Osteocyte (in vitro differentiated cells): Measurements from ENCODE around the gene LHX8. TPM values are rescaled to one million over a fixed set of nuclear protein-coding genes. Genes with fewer than 3 reads are reported as not detected.
A peak's percentile ranks its signal among the peaks of the same experiment; 100 is the strongest.

Experiments used
- DNase-seq: peaks from one replicate; pipeline ENCODE4 v3.0.0; 2021; ENCODE audit warnings: mixed read lengths; ENCODE audit not compliant: unreplicated experiment; ENCODE audit errors: extremely low spot score
- H3K27ac Mint-ChIP-seq: one replicate; pipeline ENCODE4 v1.8.0; 2021; ENCODE audit warnings: mild to moderate bottlenecking, mixed read lengths; ENCODE audit not compliant: unreplicated experiment
- H3K27me3 Mint-ChIP-seq: one replicate; pipeline ENCODE4 v1.8.0; 2021; ENCODE audit warnings: mixed read lengths; ENCODE audit not compliant: unreplicated experiment
- H3K36me3 Mint-ChIP-seq: one replicate; pipeline ENCODE4 v1.8.0; 2021; ENCODE audit warnings: mixed read lengths; ENCODE audit not compliant: unreplicated experiment
- H3K4me1 Mint-ChIP-seq: one replicate; pipeline ENCODE4 v1.8.0; 2021; ENCODE audit warnings: mixed read lengths; ENCODE audit not compliant: unreplicated experiment
- H3K4me3 Mint-ChIP-seq: one replicate; pipeline ENCODE4 v1.8.0; 2021; ENCODE audit warnings: mild to moderate bottlenecking, moderate library complexity, mixed read lengths; ENCODE audit not compliant: unreplicated experiment
- H3K9me3 Mint-ChIP-seq: one replicate; pipeline ENCODE4 v1.8.0; 2021; ENCODE audit warnings: mixed read lengths; ENCODE audit not compliant: unreplicated experiment
- total RNA-seq: library from RNA; stranded (reverse); gene quantifications from 2 replicates; pipeline ENCODE4 v1.2.1, GENCODE V29; 2021
- TF ChIP-seq, protein P1 (sequence below): fragments of 200-600 bp; sonication (generic); IDR thresholded peaks from 2 replicates; pipeline ENCODE4 v1.5.0; 2021; ENCODE audit warnings: antibody characterized with exemption, mild to moderate bottlenecking, moderate library complexity

Gene LHX8
- total RNA-seq, 1 donor from 2014 or later = not detected

DNA sequence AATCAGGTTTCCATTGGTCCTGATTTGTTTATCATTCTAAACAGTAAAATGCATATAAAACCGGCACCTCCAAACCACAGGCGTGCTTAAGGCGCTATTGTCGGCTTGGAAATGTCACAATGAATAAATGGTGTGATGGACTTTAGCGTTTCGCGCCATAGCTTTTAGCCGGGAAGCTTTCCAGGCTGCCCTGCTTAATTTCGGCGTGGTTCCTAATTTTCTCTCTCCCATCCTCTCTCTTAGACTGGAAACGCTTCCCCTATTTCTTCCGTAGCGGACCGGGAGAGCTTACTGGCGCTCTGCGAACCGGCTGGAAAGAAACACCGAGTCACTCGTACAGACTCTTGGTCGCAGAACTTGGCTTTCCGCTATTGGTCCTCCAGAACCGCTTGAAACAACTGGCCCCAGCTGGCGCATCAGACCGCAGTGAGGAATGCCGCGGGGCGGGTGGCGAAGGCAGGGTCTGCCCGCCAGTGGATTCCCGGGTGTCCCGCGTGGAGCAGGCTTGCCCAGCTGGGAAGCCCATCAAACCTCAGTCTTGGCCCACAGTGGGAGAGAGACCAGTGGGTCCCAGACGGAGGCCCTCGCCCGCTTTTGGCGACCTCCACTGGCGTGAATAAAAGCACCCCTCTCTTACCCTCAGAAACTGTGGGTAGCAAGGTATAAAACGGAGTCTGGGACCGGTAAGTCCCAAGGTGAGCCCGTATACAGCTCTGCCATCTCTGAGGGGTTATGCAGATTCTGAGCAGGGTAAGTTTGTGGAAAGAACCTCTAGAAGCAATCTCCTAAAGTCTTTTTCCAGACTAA lies 4.0 kb upstream of the LHX8 start:
- no peak overlapping the region for H3K4me3 Mint-ChIP-seq
- H3K27me3 Mint-ChIP-seq = peaks cover 82% of the 10 kb centered on the region

DNA sequence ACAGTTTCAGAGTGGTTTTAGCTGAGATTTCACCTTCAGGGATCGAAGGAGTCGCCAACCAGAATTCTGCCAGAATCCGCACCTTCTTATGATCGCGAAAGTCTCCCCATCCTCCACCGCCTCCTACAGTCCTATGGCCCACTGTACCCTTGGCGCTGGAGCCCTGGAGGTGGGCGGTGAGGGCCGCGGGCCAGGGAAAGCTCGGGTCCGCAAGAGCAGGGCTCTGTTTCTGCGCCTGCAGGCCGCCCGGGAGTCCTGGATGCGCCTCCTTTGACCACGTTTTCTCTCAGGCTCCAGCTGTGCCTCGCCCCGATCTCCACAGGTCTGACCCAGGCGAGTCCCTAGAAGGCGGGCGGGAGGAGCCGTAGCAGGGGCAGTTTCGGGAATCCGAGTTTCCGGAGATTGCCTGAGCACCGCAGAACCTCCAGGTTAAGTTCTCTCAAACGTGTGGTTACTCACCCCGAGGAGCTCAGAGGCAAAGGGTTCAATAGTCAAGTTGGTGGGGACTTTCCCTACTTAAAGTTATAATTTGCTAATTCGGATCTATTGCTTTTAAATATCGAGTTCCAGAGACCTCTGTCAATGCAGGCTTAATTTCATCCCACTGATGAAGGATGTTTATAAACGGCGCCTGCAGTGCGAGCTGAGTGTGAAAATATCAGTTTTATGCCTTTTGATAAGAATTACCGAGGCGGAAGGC lies 3.2 kb upstream of the LHX8 start:
- DNase-seq = peak; percentile 80
- no peak overlapping the region for H3K4me3 Mint-ChIP-seq
- no peaks in the 10 kb centered on the region for H3K36me3 Mint-ChIP-seq
- H3K27ac Mint-ChIP-seq = no peak overlapping the region
- no peaks in the 10 kb centered on the region for H3K9me3 Mint-ChIP-seq
- peaks cover 90% of the 10 kb centered on the region for H3K27me3 Mint-ChIP-seq
- H3K4me1 Mint-ChIP-seq = peaks cover 30% of the 10 kb centered on the region
- TF ChIP-seq, protein P1, sequence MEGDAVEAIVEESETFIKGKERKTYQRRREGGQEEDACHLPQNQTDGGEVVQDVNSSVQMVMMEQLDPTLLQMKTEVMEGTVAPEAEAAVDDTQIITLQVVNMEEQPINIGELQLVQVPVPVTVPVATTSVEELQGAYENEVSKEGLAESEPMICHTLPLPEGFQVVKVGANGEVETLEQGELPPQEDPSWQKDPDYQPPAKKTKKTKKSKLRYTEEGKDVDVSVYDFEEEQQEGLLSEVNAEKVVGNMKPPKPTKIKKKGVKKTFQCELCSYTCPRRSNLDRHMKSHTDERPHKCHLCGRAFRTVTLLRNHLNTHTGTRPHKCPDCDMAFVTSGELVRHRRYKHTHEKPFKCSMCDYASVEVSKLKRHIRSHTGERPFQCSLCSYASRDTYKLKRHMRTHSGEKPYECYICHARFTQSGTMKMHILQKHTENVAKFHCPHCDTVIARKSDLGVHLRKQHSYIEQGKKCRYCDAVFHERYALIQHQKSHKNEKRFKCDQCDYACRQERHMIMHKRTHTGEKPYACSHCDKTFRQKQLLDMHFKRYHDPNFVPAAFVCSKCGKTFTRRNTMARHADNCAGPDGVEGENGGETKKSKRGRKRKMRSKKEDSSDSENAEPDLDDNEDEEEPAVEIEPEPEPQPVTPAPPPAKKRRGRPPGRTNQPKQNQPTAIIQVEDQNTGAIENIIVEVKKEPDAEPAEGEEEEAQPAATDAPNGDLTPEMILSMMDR = no peak

More for the DNA sequence above, 4.0 kb upstream of the LHX8 start:
- TF ChIP-seq, protein P1 = no peak
- Mint-ChIP-seq H3K36me3 (no peaks in the 10 kb centered on the region), H3K27ac (no peak overlapping the region), H3K4me1 (peaks cover 22% of the 10 kb centered on the region), H3K9me3 (no peaks in the 10 kb centered on the region)
- peak; percentile 77 for DNase-seq

DNA sequence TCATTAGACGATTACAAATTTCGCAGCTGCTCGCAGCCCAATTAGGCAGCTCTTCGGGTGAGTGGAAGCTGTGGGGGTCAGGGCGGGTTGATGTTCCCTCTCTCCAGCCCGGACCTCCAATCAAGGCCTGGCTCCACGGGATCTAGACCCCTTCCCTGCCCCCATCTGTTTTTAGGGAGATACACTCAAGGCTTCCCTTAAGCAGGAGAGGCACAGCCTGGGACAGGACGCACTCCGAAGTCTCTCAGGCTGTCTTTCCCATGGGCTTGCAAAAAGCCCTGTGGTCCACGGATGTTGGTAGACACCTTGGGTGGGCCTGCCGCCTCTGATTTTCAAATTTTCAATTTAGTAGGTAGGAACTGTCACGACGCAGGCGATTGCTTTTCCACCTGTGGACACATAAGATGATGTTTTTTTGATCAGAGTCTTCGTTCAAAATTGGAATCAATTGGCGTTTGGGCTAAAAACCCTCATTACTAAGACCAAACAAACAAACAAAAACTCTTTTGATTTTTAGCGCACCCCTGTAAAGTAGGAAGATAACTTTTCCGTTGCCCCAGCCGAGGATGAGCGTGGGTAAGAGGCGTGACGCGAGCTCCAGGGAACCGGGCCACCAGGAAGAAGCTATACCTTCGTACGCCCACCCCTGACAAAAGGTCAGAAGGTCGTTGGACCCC lies 2.5 kb upstream of the LHX8 start:
- no peak for DNase-seq
- Mint-ChIP-seq H3K4me1 (peaks cover 32% of the 10 kb centered on the region), H3K27ac (no peak overlapping the region), H3K27me3 (peaks cover 95% of the 10 kb centered on the region), H3K9me3 (no peaks in the 10 kb centered on the region), H3K36me3 (no peaks in the 10 kb centered on the region), H3K4me3 (no peak overlapping the region)
- TF ChIP-seq, protein P1 = no peak

DNA sequence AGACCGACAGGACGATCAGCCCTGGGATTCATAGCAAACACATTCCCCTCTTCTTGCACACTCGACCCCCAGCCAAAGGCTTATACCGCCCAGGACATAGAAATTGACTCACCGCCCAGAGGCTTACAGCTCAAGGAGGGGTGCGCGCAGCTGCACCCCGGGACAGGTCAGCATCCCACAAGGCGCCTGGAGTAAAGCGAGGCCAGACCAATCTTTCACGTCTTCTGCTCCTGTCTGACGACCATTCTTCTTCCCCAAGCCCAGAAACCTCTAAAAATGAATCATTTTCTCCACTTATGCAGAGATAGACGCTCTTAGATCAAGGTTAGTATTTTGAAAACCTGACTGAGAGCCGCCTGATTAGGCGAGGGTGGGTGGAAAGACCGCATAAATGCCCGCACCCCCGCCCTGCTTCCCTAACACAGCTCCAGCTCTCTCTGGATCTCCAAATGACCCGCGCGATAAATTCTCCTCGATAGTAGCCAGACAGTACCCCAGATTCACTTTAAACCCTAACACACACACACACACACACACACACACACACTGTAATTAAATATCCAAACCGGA lies 1.9 kb upstream of the LHX8 start:
- DNase-seq = no peak
- Mint-ChIP-seq H3K27ac (no peak overlapping the region), H3K4me3 (no peak overlapping the region), H3K36me3 (no peaks in the 10 kb centered on the region), H3K27me3 (peaks cover 94% of the 10 kb centered on the region), H3K4me1 (peaks cover 32% of the 10 kb centered on the region), H3K9me3 (no peaks in the 10 kb centered on the region)
- TF ChIP-seq, protein P1 = no peak
